H9 (cell line): ENCODE measurements around the gene DHRS7B. TPM values are rescaled to one million over a fixed set of nuclear protein-coding genes. Genes with fewer than 3 reads are reported as not detected.

ENCODE experiments used
- DNase-seq: peaks from one replicate; pipeline ENCODE4 v3.0.0-alpha.2; 2017
- H2AFZ ChIP-seq: one replicate; pipeline ENCODE4 v1.6.1; 2013; ENCODE audit warnings: mild to moderate bottlenecking, low read length, control low read depth, moderate library complexity
- H2AK5ac ChIP-seq: 2 replicates; pipeline ENCODE4 v1.6.1; 2013; ENCODE audit warnings: low read length, control low read depth, mixed read lengths; ENCODE audit not compliant: insufficient read length
- H2BK120ac ChIP-seq: one replicate; pipeline ENCODE4 v1.6.1; 2013; ENCODE audit warnings: low read depth, mild to moderate bottlenecking, low read length, control low read depth, inconsistent platforms; ENCODE audit not compliant: poor library complexity, severe bottlenecking
- H2BK12ac ChIP-seq: 2 replicates; pipeline ENCODE4 v1.6.1; 2013; ENCODE audit warnings: low read length, control low read depth, mixed read lengths, low read depth; ENCODE audit not compliant: insufficient read length
- H2BK15ac ChIP-seq: 2 replicates; pipeline ENCODE4 v1.6.1; 2013; ENCODE audit warnings: low read depth, low read length, control low read depth
- H2BK20ac ChIP-seq: one replicate; pipeline ENCODE4 v1.6.1; 2013; ENCODE audit warnings: low read depth, mild to moderate bottlenecking, low read length, control low read depth, inconsistent platforms; ENCODE audit not compliant: poor library complexity, severe bottlenecking
- H2BK5ac ChIP-seq: 2 replicates; pipeline ENCODE4 v1.6.1; 2013; ENCODE audit warnings: low read length, control low read depth, mixed read lengths; ENCODE audit not compliant: insufficient read length
- H3K14ac ChIP-seq: 2 replicates; pipeline ENCODE4 v1.6.1; 2013; ENCODE audit warnings: low read length, control low read depth; ENCODE audit not compliant: insufficient read depth
- H3K18ac ChIP-seq: 2 replicates; pipeline ENCODE4 v1.6.1; 2013; ENCODE audit warnings: low read depth, mild to moderate bottlenecking, mixed read lengths, low read length, control low read depth; ENCODE audit not compliant: insufficient read length
- H3K23ac ChIP-seq: 2 replicates; pipeline ENCODE4 v1.6.1; 2013; ENCODE audit warnings: low read length, control low read depth, mixed read lengths, low read depth; ENCODE audit not compliant: insufficient read length
- H3K23me2 ChIP-seq: 2 replicates; pipeline ENCODE4 v1.6.1; 2013; ENCODE audit warnings: low read depth, mild to moderate bottlenecking, mixed read lengths, low read length, control low read depth; ENCODE audit not compliant: insufficient read length, poor library complexity, severe bottlenecking
- H3K27ac ChIP-seq: 2 replicates; pipeline ENCODE4 v1.5.1; 2013; ENCODE audit warnings: low read length, control low read depth, mixed read lengths, low read depth; ENCODE audit not compliant: insufficient read length
- H3K27me3 ChIP-seq: 2 replicates; pipeline ENCODE4 v1.6.1; 2013; ENCODE audit warnings: low read length, control low read depth, inconsistent platforms; ENCODE audit not compliant: insufficient read depth
- H3K4ac ChIP-seq: 2 replicates; pipeline ENCODE4 v1.6.1; 2013; ENCODE audit warnings: low read depth, mild to moderate bottlenecking, control low read depth, inconsistent platforms, low read length, moderate library complexity
- H3K4me1 ChIP-seq: 2 replicates; pipeline ENCODE4 v1.6.1; 2013; ENCODE audit warnings: low read length, control low read depth, inconsistent platforms; ENCODE audit not compliant: insufficient read depth
- H3K4me2 ChIP-seq: 2 replicates; pipeline ENCODE4 v1.6.1; 2013; ENCODE audit warnings: low read length, control low read depth, mixed read lengths; ENCODE audit not compliant: insufficient read length, insufficient read depth
- H3K56ac ChIP-seq: 2 replicates; pipeline ENCODE4 v1.6.1; 2013; ENCODE audit warnings: low read depth, mild to moderate bottlenecking, mixed read lengths, low read length, control low read depth; ENCODE audit not compliant: insufficient read length
- H3K79me1 ChIP-seq: 2 replicates; pipeline ENCODE4 v1.6.1; 2013; ENCODE audit warnings: low read depth, mild to moderate bottlenecking, moderate library complexity, low read length, control low read depth, inconsistent platforms; ENCODE audit not compliant: insufficient read depth, poor library complexity, severe bottlenecking
- H3K79me2 ChIP-seq: 2 replicates; pipeline ENCODE4 v1.6.1; 2013; ENCODE audit warnings: low read length, control low read depth, inconsistent platforms; ENCODE audit not compliant: insufficient read depth
- H3K9ac ChIP-seq: 2 replicates; pipeline ENCODE4 v1.6.1; 2013; ENCODE audit warnings: low read length, control low read depth, mixed read lengths; ENCODE audit not compliant: insufficient read length; ENCODE audit errors: extremely low read depth
- H3K9me3 ChIP-seq: one replicate; pipeline ENCODE4 v1.6.1; 2013; ENCODE audit warnings: low read depth, low read length, inconsistent platforms; ENCODE audit not compliant: control insufficient read depth
- H3T11ph ChIP-seq: one replicate; pipeline ENCODE4 v1.6.1; 2013; ENCODE audit warnings: mild to moderate bottlenecking, low read length, control low read depth, inconsistent platforms
- H4K20me1 ChIP-seq: one replicate; pipeline ENCODE4 v1.6.1; 2013; ENCODE audit not compliant: control insufficient read depth, insufficient read length, insufficient read depth
- H4K5ac ChIP-seq: 2 replicates; pipeline ENCODE4 v1.6.1; 2013; ENCODE audit warnings: low read depth, mild to moderate bottlenecking, mixed read lengths, low read length, control low read depth; ENCODE audit not compliant: insufficient read length
- H4K8ac ChIP-seq: replicated peaks from 2 replicates; pipeline ENCODE4 v1.6.1; 2013; ENCODE audit warnings: low read length, control low read depth, mixed read lengths, low read depth; ENCODE audit not compliant: insufficient read length
- H4K91ac ChIP-seq: 2 replicates; pipeline ENCODE4 v1.6.1; 2013; ENCODE audit warnings: low read depth, mild to moderate bottlenecking, moderate library complexity, mixed read lengths, low read length, control low read depth; ENCODE audit not compliant: insufficient read length
- H3K27ac Mint-ChIP-seq, 3 experiments: 2 replicates in 2 of 3; 3 replicates in 1 of 3; pipeline ENCODE4 v1.8.0; 2020 to 2021; ENCODE audit warnings: mixed read lengths in 3 of 3, mild to moderate bottlenecking in 1 of 3, moderate library complexity in 1 of 3
- H3K27me3 Mint-ChIP-seq: 2 replicates; pipeline ENCODE4 v1.8.0; 2021; ENCODE audit warnings: low read depth, mild to moderate bottlenecking, moderate library complexity, mixed read lengths
- H3K36me3 Mint-ChIP-seq, 3 experiments: 2 replicates in 2 of 3; 3 replicates in 1 of 3; pipeline ENCODE4 v1.8.0; 2020 to 2021; ENCODE audit warnings: low read depth in 3 of 3, mixed read lengths in 3 of 3; ENCODE audit not compliant: insufficient read depth in 1 of 3
- H3K4me1 Mint-ChIP-seq, 2 experiments: 2 replicates each; pipeline ENCODE4 v1.8.0; 2020; ENCODE audit warnings: mixed read lengths in 2 of 2
- H3K4me3 Mint-ChIP-seq, 2 experiments: 2 replicates in 1 of 2; 3 replicates in 1 of 2; pipeline ENCODE4 v1.8.0; 2020 to 2021; ENCODE audit warnings: mild to moderate bottlenecking in 2 of 2, mixed read lengths in 2 of 2, moderate library complexity in 1 of 2
- H3K9me3 Mint-ChIP-seq, 2 experiments: 2 replicates in 1 of 2; 3 replicates in 1 of 2; pipeline ENCODE4 v1.8.0; 2020; ENCODE audit warnings: mild to moderate bottlenecking in 2 of 2, mixed read lengths in 2 of 2, moderate library complexity in 1 of 2
- CTCF ChIP-seq: fragments of 200-600 bp; sonication (generic); conservative IDR thresholded peaks from 3 replicates; pipeline ENCODE4 v1.8.0; 2021; ENCODE audit warnings: antibody characterized with exemption, mild to moderate bottlenecking
- WGBS: extraction: QIAGEN DNeasy Blood & Tissue Kit; methylation state at CpG from one replicate; pipeline ENCODE4 v1.1.7; 2013; ENCODE audit warnings: missing lambda C conversion rate, low lambda C conversion rate, mixed read lengths; ENCODE audit not compliant: insufficient read length; ENCODE audit errors: extremely low coverage; 5-methylcytosine and 5-hydroxymethylcytosine counted together
- total RNA-seq: library from RNA; stranded (reverse); gene quantifications from 2 replicates; pipeline ENCODE4 v1.2.1, GENCODE V29; 2021

Gene DHRS7B
- total RNA-seq, 1 experiment from 2014 or later, result 20.3 TPM

GRCh38 chr17:21186399-21187187, 59.8 kb downstream of the DHRS7B start:
- Histone ChIP-seq H3K4me1 (peaks cover 4% of the 10 kb centered on the region; the same call in 1 of the 2 replicates), H3K56ac (no peak overlapping the region), H2AK5ac (no peak overlapping the region), H3K27me3 (no peaks in the 10 kb centered on the region), H3K27ac (no peak overlapping the region), H2BK5ac (no peak overlapping the region), H3T11ph (no peak overlapping the region), H3K79me2 (no peaks in the 10 kb centered on the region), H3K79me1 (no peaks in the 10 kb centered on the region), H4K20me1 (no peaks in the 10 kb centered on the region), H3K9ac (no peak overlapping the region), H4K91ac (no peak overlapping the region), H4K5ac (no peak overlapping the region), H2AFZ (no peak overlapping the region), H2BK15ac (no peak overlapping the region), H3K23ac (no peak overlapping the region), H2BK12ac (no peak overlapping the region), H2BK20ac (no peak overlapping the region), H3K4me2 (no peak overlapping the region), H3K18ac (no peak overlapping the region), H3K9me3 (no peaks in the 10 kb centered on the region), H4K8ac (no peak overlapping the region), H2BK120ac (no peak overlapping the region), H3K4ac (no peak overlapping the region), H3K23me2 (no peaks in the 10 kb centered on the region), H3K14ac (no peak overlapping the region)
- no peak for TF ChIP-seq CTCF
- Mint-ChIP-seq H3K4me3 (no peak overlapping the region), H3K27ac (no peak overlapping the region; a peak in 1 of 7 replicates), H3K27me3 (no peaks in the 10 kb centered on the region; the same call in 1 of the 2 replicates), H3K4me1 (no peaks in the 10 kb centered on the region), H3K36me3 (peaks cover 4 to 41% (median 27%) of the 10 kb centered on the region in 3 experiments; a peak in 6 of 7 replicates), H3K9me3 (no peaks in the 10 kb centered on the region)
- no peak for DNase-seq
- WGBS, result no CpG with 5 or more reads among the region's 6 CpGs
